Activated T-helper 9 cell treated with anti-CD3 and anti-CD28 coated beads, Interleukin-2, amount 50 U/mL, for 16 hours (primary cell): ENCODE data around the gene CHMP4B.

Source experiments
- DNase-seq: peaks from one replicate; pipeline ENCODE4 v3.0.0-alpha.2; 2020; ENCODE audit warnings: low read depth

Gene CHMP4B

GRCh38 chr20:33810885-33811775, at the start of gene CHMP4B:
Gene CHMP4B, plus strand, starts transcription at chr20:33811348. Its CDS starts 121 bp downstream, at chr20:33811469.
- peak; percentile 98 for DNase-seq

GRCh38 chr20:33761698-33762250, 49.4 kb upstream of the CHMP4B start:
- no peak for DNase-seq

GRCh38 chr20:33765099-33765498, 46.0 kb upstream of the CHMP4B start:
- DNase-seq: no peak

GRCh38 chr20:33765592-33765991, 45.6 kb upstream of the CHMP4B start:
- no peak for DNase-seq

- DNase-seq: no peak
Measured at GRCh38 chr20:33766686-33767085, 44.5 kb upstream of the CHMP4B start.

- DNase-seq: no peak
Measured at GRCh38 chr20:33767777-33768138, 43.4 kb upstream of the CHMP4B start.

GRCh38 chr20:33769043-33769442, 42.1 kb upstream of the CHMP4B start:
- no peak for DNase-seq

GRCh38 chr20:33770005-33770404, 41.1 kb upstream of the CHMP4B start:
- no peak for DNase-seq

GRCh38 chr20:33771938-33772337, 39.2 kb upstream of the CHMP4B start:
- DNase-seq: no peak

- no peak for DNase-seq
Measured at GRCh38 chr20:33772439-33772838, 38.7 kb upstream of the CHMP4B start.

GRCh38 chr20:33773412-33774089, 37.6 kb upstream of the CHMP4B start:
- no peak for DNase-seq

GRCh38 chr20:33777816-33778215, 33.3 kb upstream of the CHMP4B start:
- no peak for DNase-seq

GRCh38 chr20:33781133-33781532, 30.0 kb upstream of the CHMP4B start:
- DNase-seq: no peak

GRCh38 chr20:33781945-33782344, 29.2 kb upstream of the CHMP4B start:
- DNase-seq: no peak

GRCh38 chr20:33783256-33783655, 27.9 kb upstream of the CHMP4B start:
- no peak for DNase-seq

GRCh38 chr20:33783818-33784217, 27.3 kb upstream of the CHMP4B start:
- DNase-seq: no peak

GRCh38 chr20:33784225-33784624, 26.9 kb upstream of the CHMP4B start:
- DNase-seq: no peak

GRCh38 chr20:33785503-33785902, 25.6 kb upstream of the CHMP4B start:
- no peak for DNase-seq

- DNase-seq: no peak
Measured at GRCh38 chr20:33787253-33787891, 23.8 kb upstream of the CHMP4B start.

GRCh38 chr20:33788351-33789049, 22.6 kb upstream of the CHMP4B start:
- DNase-seq: no peak

GRCh38 chr20:33789109-33789857, 21.9 kb upstream of the CHMP4B start:
- DNase-seq: no peak
